GM18907 (cell line): ENCODE measurements around the gene NCOA1.
"Not testable (repeated sequence)": the region's sequence is repeated elsewhere in the genome, so short reads cannot be mapped to it uniquely, and the experiment has no call there.

Source experiments
- ATAC-seq: cut with Tn5 transposase; IDR thresholded peaks from one replicate; pipeline ENCODE4 v1.9.1; 2021; ENCODE audit warnings: mild to moderate bottlenecking, moderate library complexity; ENCODE audit not compliant: unreplicated experiment

NCOA1 gene

GRCh38 chr2:24490690-24491541, at the start of gene NCOA1:
Gene NCOA1, plus strand, starts transcription at chr2:24491254. Its CDS starts 167,424 bp downstream, at chr2:24658678.
- peak; percentile 73 for ATAC-seq

DNA sequence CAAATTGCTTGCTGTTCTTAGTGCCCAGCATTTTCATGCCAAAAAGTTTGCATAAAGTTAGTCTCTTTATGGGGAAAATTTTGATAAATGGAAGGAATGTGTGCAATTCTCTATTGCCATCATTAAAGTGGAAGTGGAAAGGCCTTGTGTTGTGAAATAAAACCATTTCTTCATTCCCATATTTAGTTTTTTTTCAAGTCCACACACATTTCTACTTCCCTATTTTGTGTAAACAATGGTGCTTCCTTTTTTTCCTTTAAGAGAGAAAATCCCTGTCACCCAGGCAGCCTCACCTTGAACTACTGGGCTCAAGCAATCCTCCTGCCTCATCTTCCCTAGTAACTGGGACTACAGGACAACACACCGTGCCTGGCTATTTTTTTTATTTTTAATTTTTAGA, 42.3 kb upstream of the NCOA1 start:
- ATAC-seq = no peak

GRCh38 chr2:24449344-24449743, 41.7 kb upstream of the NCOA1 start:
- ATAC-seq = no peak

DNA sequence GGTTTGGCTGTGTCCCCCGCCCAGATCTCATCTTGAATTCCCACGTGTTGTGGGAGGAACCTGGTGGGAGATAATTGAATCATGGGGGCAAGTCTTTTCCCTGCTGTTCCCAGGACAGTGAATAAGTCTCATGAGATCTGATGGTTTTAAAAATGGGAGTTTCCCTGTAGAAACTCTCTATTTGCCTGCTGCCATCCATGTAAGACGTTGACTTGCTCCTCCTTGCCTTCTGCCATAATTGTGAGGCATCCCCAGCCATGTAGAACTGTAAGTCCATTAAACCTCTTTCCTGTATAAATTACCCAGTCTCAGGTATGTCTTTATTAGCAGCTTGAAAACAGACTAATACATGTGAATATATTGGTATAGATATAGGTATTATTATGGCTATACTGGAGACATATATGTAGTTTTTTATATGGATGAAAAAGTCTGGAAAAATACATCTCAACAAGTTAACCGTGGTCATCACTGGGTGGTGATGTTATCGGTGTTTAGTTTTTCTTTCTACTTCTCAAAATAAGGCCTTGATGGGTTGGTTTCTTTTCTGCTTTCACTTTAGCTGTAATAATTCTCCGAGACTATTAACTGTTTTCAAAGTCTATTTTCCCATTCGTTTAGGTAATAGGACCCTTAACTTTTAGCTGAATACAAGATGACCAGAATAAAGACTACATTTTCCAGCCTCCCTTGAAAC, 39.1 kb upstream of the NCOA1 start:
- no peak for ATAC-seq

DNA sequence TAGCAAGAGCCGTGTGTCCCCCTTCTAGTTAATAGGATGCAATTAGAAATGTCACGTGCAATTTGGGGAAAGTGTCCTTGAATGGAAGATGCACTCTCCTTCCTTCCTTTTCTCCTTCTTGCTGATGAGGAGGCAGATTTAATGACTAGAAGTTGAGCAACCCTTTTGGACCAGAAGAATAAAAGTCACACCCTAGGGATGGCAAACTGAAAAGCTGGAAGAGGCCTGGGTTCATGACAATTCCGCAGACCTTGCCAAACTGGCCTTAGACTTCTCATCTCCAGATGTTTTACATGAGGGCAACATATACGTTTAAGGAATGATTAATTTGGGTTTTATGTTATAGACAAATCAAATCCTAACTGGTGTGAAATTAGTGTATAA, 38.6 kb upstream of the NCOA1 start:
- ATAC-seq = no peak

DNA sequence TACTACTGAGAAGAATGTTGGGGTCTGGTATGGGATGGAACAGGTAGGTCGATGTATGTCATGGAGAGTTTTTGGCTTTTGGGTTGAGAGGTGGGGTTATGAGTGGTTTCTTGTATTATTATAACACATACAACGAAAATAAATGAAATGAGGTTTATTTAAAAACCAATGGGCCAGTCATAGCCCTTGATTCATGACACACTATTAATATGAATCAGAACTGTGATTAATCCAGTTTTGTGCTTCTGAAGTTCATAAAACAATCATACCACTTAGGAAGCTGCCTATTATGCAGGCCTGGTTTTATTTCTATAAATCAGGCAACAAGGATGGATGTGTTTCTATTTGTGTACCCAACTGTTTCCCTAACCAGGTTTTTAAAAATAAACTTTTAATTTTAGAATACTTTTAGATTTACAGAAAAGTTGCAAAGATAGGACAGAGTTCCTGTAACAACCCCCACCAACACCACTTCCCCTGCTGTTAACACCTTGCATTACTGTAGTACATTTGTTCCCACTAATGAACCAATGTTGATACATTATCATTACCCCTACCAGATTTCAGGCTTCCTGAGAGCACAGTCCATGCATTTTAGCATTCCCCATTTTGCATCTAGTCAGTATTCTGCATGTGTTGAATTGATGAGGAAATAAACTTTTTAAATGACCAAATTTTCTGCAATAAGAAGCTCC, 37.5 kb upstream of the NCOA1 start:
- ATAC-seq = no peak

- ATAC-seq = no peak
These were observed 36.8 kb upstream of the NCOA1 start for GRCh38 chr2:24454294-24454693.

DNA sequence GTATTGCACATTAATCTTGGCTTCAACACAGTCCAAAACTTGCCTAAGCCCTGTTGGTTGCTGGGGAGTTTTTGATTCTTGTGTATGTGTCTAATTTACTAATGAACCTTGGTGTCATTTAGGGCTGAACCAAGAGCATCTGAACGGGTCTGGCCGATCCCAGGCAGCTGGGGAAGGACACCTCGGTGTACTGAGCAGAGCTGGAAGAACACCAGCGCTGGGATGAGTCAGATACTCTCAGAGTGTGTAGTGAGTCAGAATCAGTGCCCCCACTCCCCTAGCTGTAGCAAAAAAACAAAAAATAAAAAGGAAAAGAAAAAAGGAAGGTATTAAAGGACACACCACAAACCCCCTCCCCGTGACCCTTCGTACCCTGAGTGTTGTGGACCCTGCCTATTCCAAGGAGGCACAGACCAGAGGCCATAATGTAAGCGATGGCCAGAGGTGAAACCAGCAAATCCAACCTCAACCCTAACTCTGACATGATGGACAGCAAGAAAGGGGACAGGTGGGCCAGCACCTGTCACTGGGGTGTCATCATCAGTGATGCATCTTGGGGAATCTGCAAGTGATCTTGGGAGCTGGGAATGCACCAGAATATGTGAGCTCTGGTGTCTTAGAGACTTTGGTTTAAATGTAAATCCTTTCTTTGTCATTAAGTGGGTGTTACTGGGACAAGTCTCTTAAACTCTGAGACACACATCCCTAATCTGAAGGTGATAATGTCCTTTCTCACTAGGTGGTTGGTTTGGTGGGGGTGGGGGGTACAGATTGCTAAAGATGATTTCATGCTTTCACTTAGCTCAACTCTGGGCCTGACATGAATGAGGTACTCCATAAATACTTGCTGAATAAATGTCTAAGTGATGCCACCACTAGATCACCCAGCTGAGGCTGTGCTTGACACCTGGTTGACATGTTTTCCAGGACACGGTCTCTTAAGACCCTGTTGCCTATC, 34.2 kb upstream of the NCOA1 start:
- no peak for ATAC-seq

GRCh38 chr2:24457696-24458386, 33.2 kb upstream of the NCOA1 start:
- ATAC-seq = no peak

- ATAC-seq = no peak
These were observed 31.6 kb upstream of the NCOA1 start for GRCh38 chr2:24459224-24460161.

- no peak for ATAC-seq
These were observed 29.4 kb upstream of the NCOA1 start for GRCh38 chr2:24461685-24462084.

DNA sequence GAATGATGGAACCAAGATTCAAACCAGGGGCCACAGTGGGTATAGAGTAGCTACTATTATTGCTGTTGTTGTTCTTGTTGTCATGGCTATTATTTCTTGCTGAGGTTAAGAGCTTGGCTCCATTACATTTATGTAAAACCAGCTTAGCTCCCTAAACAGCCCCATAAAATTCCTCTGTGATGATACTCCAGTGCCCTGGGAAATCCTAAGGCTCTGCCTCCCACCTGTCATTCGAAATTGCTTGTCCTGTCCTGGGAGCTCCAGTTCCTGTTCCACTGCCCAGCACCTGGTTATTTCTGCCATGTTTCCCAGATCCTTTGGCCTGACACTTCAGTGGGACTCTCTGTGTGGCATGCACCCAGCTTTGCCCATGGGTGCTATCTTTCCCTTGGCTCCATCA, 27.8 kb upstream of the NCOA1 start:
- ATAC-seq = no peak

DNA sequence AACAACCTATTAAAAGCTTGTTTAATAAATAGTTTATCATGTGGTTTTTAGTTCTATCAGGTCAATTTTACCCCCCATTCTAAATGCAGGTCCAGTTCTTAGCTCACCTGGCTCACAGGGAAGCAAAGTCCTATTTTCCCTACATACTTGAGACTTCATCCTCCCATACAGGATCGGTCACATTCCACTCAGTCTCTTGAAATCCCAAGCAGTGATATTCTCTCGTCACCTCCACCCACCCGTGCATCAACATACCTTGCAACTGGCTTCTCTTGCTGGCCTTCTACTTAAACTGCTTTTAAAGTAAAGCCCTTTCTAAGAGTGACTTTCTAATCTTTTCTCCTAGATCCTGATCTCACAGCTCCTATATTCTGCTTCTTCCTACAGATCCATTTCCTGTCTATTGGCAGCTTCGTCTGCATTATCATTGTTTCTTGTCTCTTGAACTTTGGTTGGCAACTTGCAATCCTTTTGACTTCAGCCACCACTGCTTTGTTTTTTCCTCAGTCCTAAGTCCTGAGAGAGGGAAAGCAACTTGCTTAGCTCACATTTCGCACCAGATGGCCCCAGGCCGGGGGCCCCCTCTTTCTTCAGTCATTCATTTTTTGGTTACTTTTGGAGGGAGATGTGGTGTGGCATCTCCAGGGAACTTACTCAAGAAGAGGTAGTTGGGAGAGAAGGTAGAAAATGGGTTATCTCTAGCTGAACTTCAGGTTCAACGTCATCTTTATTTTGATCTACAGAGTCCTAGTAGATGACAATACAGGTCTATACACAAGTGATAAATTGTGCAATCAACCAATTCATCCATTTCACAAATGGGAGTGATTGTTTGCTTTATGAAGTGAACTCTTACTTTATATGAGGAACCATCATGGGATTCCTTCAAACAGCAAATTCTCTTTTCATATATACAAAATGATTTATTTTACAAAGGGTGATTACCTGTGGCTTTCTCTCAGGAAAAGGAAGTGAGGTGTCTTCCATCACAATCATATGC, 23.9 kb upstream of the NCOA1 start:
- no peak for ATAC-seq

- ATAC-seq = not testable (repeated sequence)
These were observed 22.6 kb upstream of the NCOA1 start for GRCh38 chr2:24468453-24468852.

DNA sequence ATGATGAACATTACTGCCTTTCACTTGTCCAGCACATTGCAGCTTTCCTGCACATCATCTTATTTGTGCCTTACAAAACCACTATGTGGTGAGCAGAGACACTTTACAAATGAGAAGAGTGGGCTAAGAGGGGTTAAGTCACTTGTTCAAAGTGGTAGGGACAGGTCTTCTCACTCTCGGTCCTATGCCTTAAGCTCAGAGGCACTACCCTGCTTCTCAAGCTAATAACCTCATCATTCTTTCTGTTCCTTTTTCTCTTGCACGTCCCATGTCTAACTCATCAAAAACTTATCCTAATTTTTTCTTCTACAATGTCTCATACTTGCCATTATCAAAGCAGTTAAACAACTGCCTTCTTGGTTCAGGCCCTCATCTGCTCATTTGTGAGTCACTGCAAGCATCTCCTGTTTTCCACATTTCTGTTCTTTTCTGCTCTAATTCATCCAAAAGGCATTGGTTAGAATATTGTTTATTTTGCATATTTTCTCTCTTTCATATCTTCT, 21.9 kb upstream of the NCOA1 start:
- no peak for ATAC-seq

- ATAC-seq = no peak
These were observed 19.4 kb upstream of the NCOA1 start for GRCh38 chr2:24471662-24472061.

- no peak for ATAC-seq
These were observed 18.6 kb upstream of the NCOA1 start for GRCh38 chr2:24472416-24472815.
